ENCODE data around the gene RFC5. TPM values are rescaled to one million over a fixed set of nuclear protein-coding genes. Genes with fewer than 3 reads are reported as not detected.

The RFC5 gene
- total RNA-seq, 1 experiment from 2014 or later, result 100 TPM

DNA sequence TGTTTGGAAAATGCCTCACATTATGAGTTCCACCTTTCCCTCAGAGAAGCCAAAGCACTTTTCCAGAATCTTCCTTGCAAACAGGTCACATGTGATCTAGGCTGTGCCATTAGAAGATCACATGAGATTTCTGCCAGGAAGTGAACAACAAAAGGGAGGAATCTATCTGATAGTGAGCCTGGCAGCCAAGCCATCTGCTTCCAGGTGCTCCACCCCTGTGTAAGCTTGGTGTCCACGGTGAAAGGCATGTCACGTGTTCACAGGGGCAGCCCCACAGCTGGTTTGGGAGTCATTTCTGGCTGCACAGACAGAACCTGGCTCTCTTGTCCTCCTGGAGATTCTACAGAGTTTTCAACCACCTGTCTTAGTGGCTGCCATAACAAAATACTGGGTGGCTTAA is 44.2 kb upstream of the RFC5 start:
- Histone ChIP-seq H3K4me2 (ENCODE audit: low read length) (no peak overlapping the region), H3F3A (ENCODE audit: low read length, unreplicated experiment) (no peaks in the 10 kb centered on the region), H3K9me2 (replicated peaks; ENCODE audit: low read length) (no peaks in the 10 kb centered on the region), H3K27me3 (ENCODE audit: low read length) (no peaks in the 10 kb centered on the region), H3K9me3 (ENCODE audit: low read length) (peaks cover 4% of the 10 kb centered on the region; the same call in 1 of the 2 replicates), H3K79me2 (ENCODE audit: low read length) (0 out of 2 replicates have a peak, but pooled peaks cover 7% of the 10 kb centered on the region), H3K4me3 (ENCODE audit: low read length) (no peak overlapping the region), H3K4me1 (ENCODE audit: insufficient read depth, low read length) (peaks cover 18% of the 10 kb centered on the region), H4K20me1 (ENCODE audit: low read length) (no peaks in the 10 kb centered on the region), H3K27ac (ENCODE audit: low read length) (no peak overlapping the region), H3K9ac (ENCODE audit: low read length) (no peak overlapping the region), H3K36me3 (ENCODE audit: low read depth, low read length) (no peaks in the 10 kb centered on the region), H2AFZ (ENCODE audit: low read length) (no peak overlapping the region)
- DNase-seq, result no peak
- BruUV-seq (replicated peaks), result no TSS peak
- no peak for ATAC-seq
- TF ChIP-seq EZH2phosphoT487 (IDR thresholded peaks at IDR 0.05; ENCODE audit: borderline replicate concordance, low read length) (no peak), EZH2 (IDR thresholded peaks at IDR 0.05; ENCODE audit: low read length, unreplicated experiment) (no peak)
- TF ChIP-seq, protein P1, sequence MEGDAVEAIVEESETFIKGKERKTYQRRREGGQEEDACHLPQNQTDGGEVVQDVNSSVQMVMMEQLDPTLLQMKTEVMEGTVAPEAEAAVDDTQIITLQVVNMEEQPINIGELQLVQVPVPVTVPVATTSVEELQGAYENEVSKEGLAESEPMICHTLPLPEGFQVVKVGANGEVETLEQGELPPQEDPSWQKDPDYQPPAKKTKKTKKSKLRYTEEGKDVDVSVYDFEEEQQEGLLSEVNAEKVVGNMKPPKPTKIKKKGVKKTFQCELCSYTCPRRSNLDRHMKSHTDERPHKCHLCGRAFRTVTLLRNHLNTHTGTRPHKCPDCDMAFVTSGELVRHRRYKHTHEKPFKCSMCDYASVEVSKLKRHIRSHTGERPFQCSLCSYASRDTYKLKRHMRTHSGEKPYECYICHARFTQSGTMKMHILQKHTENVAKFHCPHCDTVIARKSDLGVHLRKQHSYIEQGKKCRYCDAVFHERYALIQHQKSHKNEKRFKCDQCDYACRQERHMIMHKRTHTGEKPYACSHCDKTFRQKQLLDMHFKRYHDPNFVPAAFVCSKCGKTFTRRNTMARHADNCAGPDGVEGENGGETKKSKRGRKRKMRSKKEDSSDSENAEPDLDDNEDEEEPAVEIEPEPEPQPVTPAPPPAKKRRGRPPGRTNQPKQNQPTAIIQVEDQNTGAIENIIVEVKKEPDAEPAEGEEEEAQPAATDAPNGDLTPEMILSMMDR (conservative IDR thresholded peaks at IDR 0.05; ENCODE audit: low read depth, low read length), result no peak
- CTCF ChIA-PET, result no interaction called here
- POLR2A ChIA-PET (ENCODE audit: unreplicated experiment), result no interaction called here
- intact Hi-C loops (cut with micrococcal nuclease), result no loop called here

DNA sequence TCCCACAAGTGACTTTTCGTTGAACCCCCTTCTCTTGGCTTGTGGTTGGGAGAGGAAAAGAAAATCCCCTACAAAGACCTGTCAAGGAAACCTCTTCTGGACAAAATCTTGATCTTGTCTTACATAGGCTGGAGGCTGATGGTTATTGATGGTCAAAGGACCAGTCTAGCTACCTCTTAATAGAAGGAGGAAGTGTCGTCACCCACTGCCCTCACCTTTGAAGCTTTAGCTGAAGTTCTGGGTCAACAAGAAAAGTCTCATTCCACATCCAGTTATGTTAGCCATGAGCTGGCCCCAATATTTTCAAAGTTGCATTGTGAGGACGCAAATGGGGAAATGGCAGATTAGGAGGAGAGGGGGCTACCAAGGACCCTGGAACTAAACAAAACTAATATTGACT is 41.5 kb upstream of the RFC5 start:
- CTCF ChIA-PET, result no interaction called here

DNA sequence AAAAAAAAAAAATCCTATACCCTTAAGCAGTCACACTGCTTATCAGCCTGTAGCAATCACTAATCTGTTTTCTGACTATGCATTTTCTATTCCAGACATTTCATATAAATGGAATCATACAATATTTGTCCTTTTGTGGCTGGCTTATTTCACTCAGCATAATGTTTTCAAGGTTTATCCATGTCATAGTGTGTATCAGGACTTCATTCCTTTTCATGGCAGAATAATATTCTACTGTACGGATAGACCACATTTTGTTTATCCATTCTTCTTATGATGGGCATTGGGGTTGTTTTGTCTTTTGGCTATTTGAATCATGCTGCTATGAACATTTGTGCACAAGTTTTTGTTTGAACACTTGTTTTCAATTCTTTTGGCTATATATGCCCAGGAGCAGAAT is 39.1 kb upstream of the RFC5 start:
- ChIA-PET POLR2A (ENCODE audit: unreplicated experiment) (no interaction called here), CTCF (no interaction called here)
- no TSS peak for BruUV-seq (replicated peaks)
- H2AFZ ChIP-seq (ENCODE audit: low read length), result no peak overlapping the region
- H4K20me1 ChIP-seq (ENCODE audit: low read length), result no peaks in the 10 kb centered on the region
- no peak for DNase-seq
- H3K9me3 ChIP-seq (ENCODE audit: low read length), result no peaks in the 10 kb centered on the region
- H3K4me3 ChIP-seq (ENCODE audit: low read length), result no peak overlapping the region
- H3K36me3 ChIP-seq (ENCODE audit: low read depth, low read length), result no peaks in the 10 kb centered on the region
- no peak for ATAC-seq
- intact Hi-C loops (cut with micrococcal nuclease), result no loop called here
- H3K4me2 ChIP-seq (ENCODE audit: low read length), result no peak overlapping the region
- no peak overlapping the region for H3K9ac ChIP-seq (ENCODE audit: low read length)
- H3K27me3 ChIP-seq (ENCODE audit: low read length), result no peaks in the 10 kb centered on the region
- H3K9me2 ChIP-seq (replicated peaks; ENCODE audit: low read length), result no peaks in the 10 kb centered on the region
- no peak overlapping the region for H3K27ac ChIP-seq (ENCODE audit: low read length)
- TF ChIP-seq, protein P1 (conservative IDR thresholded peaks at IDR 0.05; ENCODE audit: low read depth, low read length), result no peak
- TF ChIP-seq EZH2phosphoT487 (IDR thresholded peaks at IDR 0.05; ENCODE audit: borderline replicate concordance, low read length) (no peak), EZH2 (IDR thresholded peaks at IDR 0.05; ENCODE audit: low read length, unreplicated experiment) (no peak)
- no peaks in the 10 kb centered on the region for H3K79me2 ChIP-seq (ENCODE audit: low read length)
- no peaks in the 10 kb centered on the region for H3K4me1 ChIP-seq (ENCODE audit: insufficient read depth, low read length)
- H3F3A ChIP-seq (ENCODE audit: low read length, unreplicated experiment), result no peaks in the 10 kb centered on the region

More for the DNA sequence above, 41.5 kb upstream of the RFC5 start:
- Histone ChIP-seq H3K9me2 (replicated peaks; ENCODE audit: low read length) (no peaks in the 10 kb centered on the region), H3K79me2 (ENCODE audit: low read length) (no peaks in the 10 kb centered on the region), H3F3A (ENCODE audit: low read length, unreplicated experiment) (no peaks in the 10 kb centered on the region), H3K36me3 (ENCODE audit: low read depth, low read length) (no peaks in the 10 kb centered on the region), H3K9ac (ENCODE audit: low read length) (no peak overlapping the region), H3K4me3 (ENCODE audit: low read length) (no peak overlapping the region), H4K20me1 (ENCODE audit: low read length) (no peaks in the 10 kb centered on the region), H3K27me3 (ENCODE audit: low read length) (no peaks in the 10 kb centered on the region), H3K4me1 (ENCODE audit: insufficient read depth, low read length) (peaks cover 2% of the 10 kb centered on the region), H3K9me3 (ENCODE audit: low read length) (peaks cover 4% of the 10 kb centered on the region; the same call in 1 of the 2 replicates), H2AFZ (ENCODE audit: low read length) (no peak overlapping the region), H3K4me2 (ENCODE audit: low read length) (no peak overlapping the region), H3K27ac (ENCODE audit: low read length) (no peak overlapping the region)
- DNase-seq, result no peak
- POLR2A ChIA-PET (ENCODE audit: unreplicated experiment), result no interaction called here
- no peak for ATAC-seq
- intact Hi-C loops (cut with micrococcal nuclease), result no loop called here
- BruUV-seq (replicated peaks), result no TSS peak
- TF ChIP-seq, protein P1 (conservative IDR thresholded peaks at IDR 0.05; ENCODE audit: low read depth, low read length), result no peak
- no peak for TF ChIP-seq EZH2 (IDR thresholded peaks at IDR 0.05; ENCODE audit: low read length, unreplicated experiment)
- no peak for TF ChIP-seq EZH2phosphoT487 (IDR thresholded peaks at IDR 0.05; ENCODE audit: borderline replicate concordance, low read length)

Data from PC-3 (cell line).